ENCODE data around the gene EEF2K.
"Not testable (repeated sequence)": the region's sequence is repeated elsewhere in the genome, so short reads cannot be mapped to it uniquely, and the experiment has no call there.

The EEF2K gene

GRCh38 chr16:22297114-22297870, 91.2 kb downstream of the EEF2K start, which contains the start of gene POLR3E:
Gene POLR3E, plus strand, starts transcription at chr16:22297409. Its CDS starts 5,560 bp downstream, at chr16:22302969.
- no peak for FAIRE-seq

GRCh38 chr16:22297871-22298733, 92.0 kb downstream of the EEF2K start:
- FAIRE-seq = peak; percentile 79

- FAIRE-seq = no peak
Observed at GRCh38 chr16:22299036-22299435, 93.0 kb downstream of the EEF2K start.

GRCh38 chr16:22300427-22301071, 94.5 kb downstream of the EEF2K start:
- FAIRE-seq = no peak

GRCh38 chr16:22301423-22301822, 95.3 kb downstream of the EEF2K start:
- FAIRE-seq = not testable (repeated sequence)

- no peak for FAIRE-seq
Observed at GRCh38 chr16:22302776-22303363, 96.8 kb downstream of the EEF2K start.

GRCh38 chr16:22304411-22304810, 98.3 kb downstream of the EEF2K start:
- FAIRE-seq = no peak

GRCh38 chr16:22306788-22307187, 100.7 kb downstream of the EEF2K start:
- FAIRE-seq = no peak

GRCh38 chr16:22307838-22308237, 101.8 kb downstream of the EEF2K start:
- FAIRE-seq = no peak

GRCh38 chr16:22308824-22309520, 102.9 kb downstream of the EEF2K start:
- FAIRE-seq = no peak

GRCh38 chr16:22311520-22311919, 105.4 kb downstream of the EEF2K start:
- no peak for FAIRE-seq

- FAIRE-seq = no peak
Observed at GRCh38 chr16:22312897-22313781, 107.1 kb downstream of the EEF2K start.

- FAIRE-seq = no peak
Observed at GRCh38 chr16:22313876-22314470, 107.9 kb downstream of the EEF2K start.

- no peak for FAIRE-seq
Observed at GRCh38 chr16:22314661-22315626, 108.9 kb downstream of the EEF2K start.

- FAIRE-seq = no peak
Observed at GRCh38 chr16:22315979-22316378, 109.9 kb downstream of the EEF2K start.

- no peak for FAIRE-seq
Observed at GRCh38 chr16:22316411-22316811, 110.3 kb downstream of the EEF2K start.

- no peak for FAIRE-seq
Observed at GRCh38 chr16:22317001-22317530, 111.0 kb downstream of the EEF2K start.

GRCh38 chr16:22317625-22318024, 111.5 kb downstream of the EEF2K start:
- no peak for FAIRE-seq

- no peak for FAIRE-seq
Observed at GRCh38 chr16:22318690-22319358, 112.7 kb downstream of the EEF2K start.

All from islet of Langerhans (tissue), 1 donor.